Tibial nerve (tissue), 4 donors: ENCODE data around the gene CD151.

Source experiments
- CTCF ChIP-seq, 5 experiments: fragments of 200-600 bp in 3 of 5; fragments of 450-650 bp in 2 of 5; sonication (generic) in 3 of 5; IDR thresholded peaks; one replicate each; pipeline ENCODE4 v1.5.1; 2016 to 2019; ENCODE audit warnings: antibody characterized with exemption in 5 of 5, mild to moderate bottlenecking in 3 of 5, moderate library complexity in 2 of 5
- EP300 ChIP-seq, 2 donors: sonication (generic); formaldehyde crosslinking; IDR thresholded peaks; one replicate each; pipeline ENCODE4 v1.6.1; 2017; ENCODE audit warnings: antibody characterized with exemption in 2 of 2, mild to moderate bottlenecking in 1 of 2

GRCh38 chr11:821512-822371, 11.0 kb upstream of the CD151 start:
- TF ChIP-seq EP300 (IDR thresholded peaks at IDR 0.05) (no peak), CTCF (IDR thresholded peaks at IDR 0.05) (no peak)
